Right ventricle myocardium inferior (tissue), 1 donor: ENCODE data around the gene LARP4B. TPM values are rescaled to one million over a fixed set of nuclear protein-coding genes. Genes with fewer than 3 reads are reported as not detected.

Experiments
- ATAC-seq: fragments of 200-7000 bp; cut with Tn5 transposase; one replicate; pipeline ENCODE4 v1.9.1; 2020; ENCODE audit warnings: mild to moderate bottlenecking, moderate library complexity
- DNase-seq: peaks from one replicate; pipeline ENCODE4 v3.0.0; 2021; ENCODE audit errors: missing footprints
- intact Hi-C: fragments of 100-400 bp; cut with DNase I; formaldehyde crosslinking; loops from one replicate; pipeline ENCODE4 v1.11.0; 2022
- total RNA-seq: library from RNA; stranded (reverse); fragmentation: NEBNext Ultra II Directional; extraction: Animal tissue kit (Norgen Biotek cat#: 25700); gene quantifications from one replicate; pipeline ENCODE4 v1.2.1, GENCODE V29; 2021
- donor health status: DM: no; HTN: yes; CAD: no; lungs with severe emphysema.

LARP4B gene
- total RNA-seq, 1 donor from 2014 or later, result 58.9 TPM

- intact Hi-C loops, result loop anchor here (1.0 to 10.0 kb wide), 3 partner anchors 57 to 124 kb away; partner anchors contain the start of genes GTPBP4 and WDR37
- DNase-seq, result peak; percentile 77
- no peak for ATAC-seq
Measured at GRCh38 chr10:930625-931325, 730 bp downstream of the LARP4B start.

- intact Hi-C loops, result loop anchor here (2.0 to 10.0 kb wide), 2 partner anchors 59 to 125 kb away; partner anchors contain the start of genes GTPBP4 and WDR37
- no peak for DNase-seq
- no peak for ATAC-seq
Measured at GRCh38 chr10:929960-930624, 1.4 kb downstream of the LARP4B start.

- intact Hi-C loops, result no loop called here
- DNase-seq, result no peak
- ATAC-seq, result no peak
Measured at GRCh38 chr10:927131-927530, 4.4 kb downstream of the LARP4B start.

GRCh38 chr10:926075-926698 lies 5.3 kb downstream of the LARP4B start:
- DNase-seq, result no peak
- ATAC-seq, result no peak
- intact Hi-C loops, result no loop called here

GRCh38 chr10:924524-924859 lies 7.0 kb downstream of the LARP4B start:
- DNase-seq (no peak), ATAC-seq (no peak)
- intact Hi-C loops, result no loop called here

- DNase-seq, result no peak
- no peak for ATAC-seq
- intact Hi-C loops, result no loop called here
Measured at GRCh38 chr10:923844-924523, 7.5 kb downstream of the LARP4B start.

GRCh38 chr10:921471-922414 lies 9.8 kb downstream of the LARP4B start:
- ATAC-seq, result no peak
- no peak for DNase-seq
- intact Hi-C loops, result no loop called here

GRCh38 chr10:920450-920849 lies 11.1 kb downstream of the LARP4B start:
- intact Hi-C loops, result no loop called here
- ATAC-seq (peak; percentile 42), DNase-seq (no peak)

- intact Hi-C loops, result no loop called here
- ATAC-seq, result no peak
- DNase-seq, result no peak
Measured at GRCh38 chr10:919481-919880, 12.0 kb downstream of the LARP4B start.

GRCh38 chr10:917999-918398 lies 13.5 kb downstream of the LARP4B start:
- intact Hi-C loops, result no loop called here
- ATAC-seq (no peak), DNase-seq (no peak)

- intact Hi-C loops, result no loop called here
- ATAC-seq, result no peak
- DNase-seq, result no peak
Measured at GRCh38 chr10:917416-917720, 14.1 kb downstream of the LARP4B start.

- ATAC-seq (no peak), DNase-seq (no peak)
- intact Hi-C loops, result no loop called here
Measured at GRCh38 chr10:916716-917415, 14.6 kb downstream of the LARP4B start.

- ATAC-seq (peak; percentile 71), DNase-seq (no peak)
- intact Hi-C loops, result no loop called here
Measured at GRCh38 chr10:909831-910230, 21.7 kb downstream of the LARP4B start.

GRCh38 chr10:905972-906371 lies 25.5 kb downstream of the LARP4B start:
- no peak for ATAC-seq
- intact Hi-C loops, result no loop called here
- no peak for DNase-seq

- intact Hi-C loops, result no loop called here
- DNase-seq, result no peak
- ATAC-seq, result no peak
Measured at GRCh38 chr10:905503-905902, 26.0 kb downstream of the LARP4B start.

- DNase-seq (no peak), ATAC-seq (no peak)
- intact Hi-C loops, result no loop called here
Measured at GRCh38 chr10:904403-904802, 27.1 kb downstream of the LARP4B start.

- intact Hi-C loops, result no loop called here
- no peak for ATAC-seq
- no peak for DNase-seq
Measured at GRCh38 chr10:898141-898540, 33.4 kb downstream of the LARP4B start.

- intact Hi-C loops, result no loop called here
- ATAC-seq (no peak), DNase-seq (no peak)
Measured at GRCh38 chr10:896982-897381, 34.5 kb downstream of the LARP4B start.
